GM19438 (cell line): ENCODE data around the gene RARA.
"Not testable (repeated sequence)": the region's sequence is repeated elsewhere in the genome, so short reads cannot be mapped to it uniquely, and the experiment has no call there.

Experiments used
- ATAC-seq: cut with Tn5 transposase; IDR thresholded peaks from one replicate; pipeline ENCODE4 v1.9.1; 2021; ENCODE audit warnings: low read depth; ENCODE audit not compliant: unreplicated experiment

RARA gene

DNA sequence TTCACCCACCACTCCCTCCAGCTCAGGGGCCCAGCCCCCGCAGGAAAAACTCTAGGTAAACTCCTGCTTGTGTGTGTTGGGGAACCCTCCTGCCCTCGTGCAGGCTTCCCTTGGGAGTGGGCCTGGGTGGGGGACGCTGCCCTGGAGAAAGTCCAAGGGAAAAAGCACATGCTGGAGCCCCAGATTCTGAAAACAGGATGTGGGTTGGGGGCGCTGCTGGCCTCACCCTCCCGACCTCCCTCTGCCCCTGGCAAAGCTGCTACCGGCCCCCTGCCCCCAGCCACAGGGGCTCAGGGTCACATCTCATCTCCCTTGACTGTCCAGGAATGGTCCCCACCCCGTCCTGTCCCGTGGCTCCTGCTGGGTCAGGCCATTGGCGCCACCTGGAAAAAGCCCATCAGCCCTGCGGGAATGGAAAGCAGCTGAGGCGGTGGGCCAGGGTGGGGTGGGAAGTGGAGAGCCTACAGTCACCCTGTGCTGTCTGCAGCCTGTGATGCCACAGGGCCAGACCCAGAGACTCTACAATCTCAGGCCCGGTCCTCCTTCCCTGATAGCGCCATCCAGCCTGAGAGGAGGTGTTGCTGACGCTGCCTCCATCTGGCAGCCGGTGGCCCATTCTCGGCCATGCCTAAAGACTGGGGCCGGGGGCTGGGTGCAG is 58.0 kb downstream of the RARA start:
- ATAC-seq, result no peak

DNA sequence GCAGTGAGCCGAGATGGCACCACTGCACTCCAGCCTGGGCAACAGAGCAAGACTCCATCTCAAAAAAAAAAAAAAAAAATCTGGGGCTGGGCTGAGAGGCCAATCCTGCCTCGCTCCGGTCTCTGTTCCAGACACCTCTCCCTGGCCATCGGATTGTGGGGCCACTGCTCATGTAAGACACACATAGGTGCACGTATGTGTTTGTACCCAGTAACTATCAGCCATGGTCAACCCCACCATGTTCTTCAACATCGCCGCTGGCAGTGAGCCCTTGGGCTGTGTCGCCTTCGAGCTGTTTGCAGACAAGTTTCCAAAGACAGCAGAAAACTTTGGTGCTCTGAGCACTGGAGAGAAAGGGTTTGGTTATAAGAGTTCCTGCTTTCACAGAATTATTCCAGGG is 58.7 kb downstream of the RARA start:
- not testable (repeated sequence) for ATAC-seq

DNA sequence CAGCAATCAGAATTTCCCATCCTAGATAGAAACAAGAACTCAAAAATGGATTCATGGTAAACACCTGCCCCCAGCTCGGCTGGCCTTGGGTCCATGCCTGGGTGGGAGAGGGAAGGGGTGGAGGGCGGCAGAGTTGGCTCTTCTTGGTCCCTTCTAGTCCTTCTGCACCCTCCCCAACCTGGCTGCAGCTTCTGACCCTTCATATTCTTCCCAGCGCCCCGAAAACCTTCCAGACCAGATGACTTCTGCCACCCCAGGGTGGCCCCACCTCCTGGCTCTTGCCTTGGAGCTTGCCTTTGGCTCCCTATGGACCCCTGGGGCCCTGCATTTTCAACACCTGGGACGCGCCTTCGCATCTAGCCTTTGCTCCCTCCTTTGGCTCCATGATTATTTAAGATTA is 60.9 kb downstream of the RARA start:
- ATAC-seq, result no peak

DNA sequence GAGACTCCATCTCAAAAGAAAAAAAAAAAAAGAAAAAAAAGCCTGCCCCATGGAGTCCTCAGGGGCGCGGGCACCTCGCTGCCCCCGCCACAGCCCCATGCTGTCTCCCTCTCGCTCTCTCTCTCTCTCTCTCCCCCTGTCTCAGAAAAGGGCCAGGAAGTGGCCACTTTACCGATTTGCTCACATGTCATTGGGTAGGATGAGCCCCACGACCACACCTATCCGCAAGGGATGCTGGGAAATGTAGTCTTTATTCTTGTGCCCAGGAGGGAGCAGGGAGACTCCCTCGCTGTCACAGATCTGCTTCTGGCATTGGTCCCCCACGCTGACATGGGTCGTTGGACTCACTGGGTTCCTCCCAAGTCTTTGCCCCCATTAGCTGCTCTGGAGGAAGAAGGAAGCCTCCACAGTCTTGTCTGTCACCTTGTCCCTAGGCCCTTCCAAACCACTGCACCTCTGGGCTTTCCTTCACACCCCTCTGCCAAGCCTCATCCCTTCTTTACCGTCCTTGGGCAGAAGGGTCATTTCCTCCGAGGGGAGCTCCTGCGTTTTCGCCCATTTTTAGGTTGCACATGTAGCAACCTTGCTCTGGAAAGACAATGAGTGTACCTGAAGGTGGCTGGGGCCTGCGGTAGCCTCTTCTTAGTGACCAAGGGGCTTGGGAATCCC is 62.4 kb downstream of the RARA start:
- ATAC-seq, result no peak

DNA sequence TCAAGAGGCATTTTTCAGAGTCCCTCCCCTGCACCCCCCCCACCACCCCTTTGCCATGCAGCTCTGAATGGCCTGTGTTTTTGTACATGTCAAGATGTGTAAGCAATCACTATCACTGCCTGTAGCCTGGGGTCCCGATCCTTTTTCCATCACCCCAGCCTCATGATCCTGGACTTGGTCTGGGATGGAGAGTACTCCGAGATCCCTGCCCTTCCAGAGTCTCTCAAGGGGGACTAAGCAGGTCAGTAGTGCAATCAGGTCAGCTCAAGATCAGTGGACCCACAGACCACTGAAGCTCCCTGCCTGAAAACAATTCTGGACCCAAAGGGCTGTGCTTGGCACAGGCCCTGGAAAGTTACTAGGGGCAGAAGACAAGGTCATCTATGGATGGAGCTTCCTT is 63.1 kb downstream of the RARA start:
- no peak for ATAC-seq

DNA sequence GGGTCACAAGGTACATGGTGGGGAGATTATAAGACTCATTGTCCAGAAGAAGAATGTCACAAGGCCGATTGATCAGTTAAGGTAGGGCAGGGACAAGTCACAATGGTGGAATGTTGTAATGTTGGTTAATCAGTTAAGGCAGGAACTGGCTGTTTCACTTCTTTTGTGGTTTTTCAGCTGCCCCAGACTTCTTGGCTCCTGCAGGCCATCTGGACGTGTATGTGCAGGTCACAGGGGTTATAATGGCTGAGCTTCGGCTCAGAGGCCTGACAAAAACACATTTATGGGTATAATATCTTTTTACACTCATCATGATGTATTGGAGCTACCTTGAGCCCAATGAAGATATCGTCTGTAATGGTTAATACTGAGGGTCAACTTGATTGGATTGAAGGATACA is 63.7 kb downstream of the RARA start:
- not testable (repeated sequence) for ATAC-seq

DNA sequence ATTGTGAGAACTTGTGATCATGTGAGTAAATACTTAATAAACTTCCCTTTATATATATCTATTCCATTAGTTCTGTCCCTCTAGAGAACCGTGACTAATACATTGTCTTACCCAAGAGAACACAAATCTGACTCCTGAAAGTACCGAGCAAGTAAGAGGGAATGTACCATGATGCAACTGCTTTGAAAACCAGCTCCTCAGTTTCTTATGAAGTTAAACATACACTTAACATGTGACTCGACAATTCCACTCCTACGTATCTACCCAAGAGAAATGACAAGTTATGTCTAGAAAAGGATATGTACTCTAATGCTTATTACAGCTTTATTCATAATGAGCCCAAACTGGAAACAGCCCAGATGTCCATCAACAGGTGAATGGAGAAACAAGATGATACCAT is 64.3 kb downstream of the RARA start:
- ATAC-seq, result no peak

DNA sequence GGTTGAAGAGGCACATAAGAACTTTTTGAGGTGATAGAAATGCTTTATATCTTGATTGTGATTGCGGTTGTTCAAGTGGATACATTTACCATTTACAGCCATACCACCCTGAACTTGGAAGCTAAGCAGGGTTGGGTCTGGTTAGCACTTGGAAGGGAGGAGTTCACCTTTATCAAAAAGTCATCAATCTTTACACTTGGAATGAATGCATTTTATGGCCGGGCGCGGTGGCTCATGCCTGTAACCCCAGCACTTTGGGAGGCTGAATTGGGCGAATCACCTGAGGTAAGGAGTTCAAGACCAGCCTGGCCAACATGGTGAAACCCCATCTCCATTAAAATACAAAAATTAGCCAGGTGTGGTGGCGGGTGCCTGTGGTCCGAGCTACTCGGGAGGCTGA is 65.0 kb downstream of the RARA start:
- ATAC-seq, result no peak

DNA sequence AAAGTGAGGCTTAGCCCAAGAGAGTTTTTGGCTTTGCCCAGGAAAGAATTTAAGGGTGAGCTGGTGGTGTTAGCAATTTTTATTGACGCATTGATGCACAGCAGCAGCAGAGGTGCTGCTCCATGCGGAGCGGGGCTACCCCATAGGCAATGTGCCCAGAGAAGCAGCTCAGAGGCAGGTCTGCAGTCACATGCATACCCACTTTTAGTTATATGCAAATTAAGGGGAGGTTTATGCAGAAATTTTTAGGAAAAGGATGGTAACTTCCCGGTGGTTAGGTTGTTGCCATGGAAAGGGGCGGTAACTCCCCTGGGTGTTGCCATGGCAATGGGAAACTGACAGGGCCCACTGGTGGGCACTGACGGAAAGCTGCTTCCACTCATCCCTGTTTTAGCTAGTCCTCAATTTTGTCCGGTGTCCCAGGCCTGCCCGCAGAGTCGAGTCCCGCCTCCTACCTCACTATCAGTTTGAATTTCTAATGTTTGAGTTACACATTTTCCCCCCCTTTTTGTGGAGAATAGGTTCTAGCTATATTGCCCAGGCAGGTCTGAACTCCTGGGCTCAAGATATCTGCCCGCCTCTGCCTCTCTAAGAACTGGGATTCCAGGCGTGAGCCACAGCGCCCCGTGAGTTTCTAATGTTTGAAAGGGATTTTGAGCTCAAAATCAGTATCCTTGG is 66.0 kb downstream of the RARA start:
- ATAC-seq, result no peak

DNA sequence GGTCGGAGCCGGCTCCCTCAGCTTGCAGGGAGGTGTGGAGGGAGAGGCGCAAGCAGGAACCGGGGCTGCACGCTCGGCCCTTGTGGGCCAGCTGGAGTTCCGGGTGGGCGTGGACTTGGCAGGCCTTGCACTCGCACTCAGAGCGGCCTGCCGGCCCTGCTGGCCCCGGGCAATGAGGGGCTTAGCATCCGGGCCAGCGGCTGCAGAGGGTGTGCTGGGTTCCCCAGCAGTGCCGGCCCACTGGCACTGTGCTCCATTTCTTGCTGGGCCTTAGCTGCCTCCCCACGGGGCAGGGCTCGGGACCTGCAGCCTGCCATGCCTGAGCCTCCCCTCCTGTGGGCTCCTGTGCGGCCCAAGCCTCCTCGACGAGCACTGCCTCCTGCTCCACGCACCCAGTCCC is 66.8 kb downstream of the RARA start:
- not testable (repeated sequence) for ATAC-seq

DNA sequence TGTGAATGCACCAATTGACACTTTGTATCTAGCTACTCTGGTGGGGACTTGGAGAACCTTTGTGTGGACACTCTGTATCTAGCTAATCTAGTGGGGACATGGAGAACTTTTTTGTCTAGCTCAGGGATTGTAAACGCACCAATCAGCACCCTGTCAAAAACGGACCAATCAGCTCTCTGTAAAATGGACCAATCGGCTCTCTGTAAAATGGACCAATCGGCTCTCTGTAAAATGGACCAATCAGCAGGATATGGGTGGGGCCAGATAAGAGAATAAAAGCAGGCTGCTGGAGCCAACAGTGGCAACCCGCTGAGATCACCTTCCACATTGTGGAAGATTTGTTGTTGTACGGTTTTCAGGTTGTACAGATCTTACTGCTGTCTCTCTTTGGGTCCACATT is 67.6 kb downstream of the RARA start:
- ATAC-seq, result not testable (repeated sequence)

DNA sequence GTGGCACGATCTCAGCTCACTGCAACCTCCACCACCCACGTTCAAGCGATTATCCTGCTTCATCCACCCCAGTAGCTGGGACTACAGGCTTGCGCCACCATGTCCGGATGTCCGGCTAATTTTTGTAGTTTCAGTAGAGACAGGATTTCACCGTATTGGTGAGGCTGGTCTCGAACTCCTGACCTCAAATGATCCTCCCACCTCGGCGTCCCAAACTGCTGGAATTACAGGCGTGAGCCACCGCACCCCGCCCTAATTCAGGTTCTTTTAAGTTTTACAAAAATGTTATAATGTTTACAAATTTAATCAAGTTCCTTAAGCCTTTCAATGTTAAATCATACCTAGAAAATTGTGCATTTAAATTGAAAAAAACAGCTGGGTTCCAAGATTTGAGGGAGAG is 68.9 kb downstream of the RARA start:
- ATAC-seq, result no peak

DNA sequence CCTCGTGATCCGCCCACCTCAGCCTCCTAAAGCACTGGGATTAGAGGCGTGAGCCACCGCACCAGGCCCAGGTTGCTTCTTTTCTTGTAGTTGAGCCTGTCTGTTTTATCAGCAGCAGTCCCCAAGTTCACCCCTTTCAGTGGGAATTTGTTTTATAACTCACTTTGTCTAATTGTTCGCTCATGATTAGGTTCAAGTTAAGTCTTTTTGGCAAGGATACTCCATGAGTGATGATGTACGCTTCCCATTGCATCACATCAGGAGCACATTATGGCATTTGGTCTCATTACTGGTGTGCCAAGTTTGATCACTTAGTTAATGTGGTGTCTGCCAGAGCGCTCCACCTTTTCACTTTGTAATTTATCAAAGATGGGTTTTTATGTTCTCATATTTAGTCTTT is 70.0 kb downstream of the RARA start:
- ATAC-seq, result no peak

DNA sequence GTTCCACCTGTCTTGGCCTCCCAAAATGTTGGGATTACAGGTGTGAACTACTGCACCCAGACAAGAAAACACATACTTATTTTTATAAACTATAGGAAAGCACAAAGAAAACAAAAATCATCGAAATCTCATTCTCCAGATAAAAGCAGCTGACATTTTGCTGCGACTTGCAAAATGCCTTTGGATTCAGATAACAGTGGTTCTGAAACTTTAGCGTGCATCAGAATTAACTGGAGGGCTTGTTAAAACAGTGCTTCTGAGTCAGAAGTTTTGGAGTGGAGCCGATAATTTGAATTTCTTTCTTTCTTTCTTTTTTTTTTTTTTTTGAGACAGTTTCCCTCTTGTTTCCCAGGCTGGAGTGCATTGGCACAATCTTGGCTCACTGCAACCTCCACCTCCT is 73.3 kb downstream of the RARA start:
- no peak for ATAC-seq

DNA sequence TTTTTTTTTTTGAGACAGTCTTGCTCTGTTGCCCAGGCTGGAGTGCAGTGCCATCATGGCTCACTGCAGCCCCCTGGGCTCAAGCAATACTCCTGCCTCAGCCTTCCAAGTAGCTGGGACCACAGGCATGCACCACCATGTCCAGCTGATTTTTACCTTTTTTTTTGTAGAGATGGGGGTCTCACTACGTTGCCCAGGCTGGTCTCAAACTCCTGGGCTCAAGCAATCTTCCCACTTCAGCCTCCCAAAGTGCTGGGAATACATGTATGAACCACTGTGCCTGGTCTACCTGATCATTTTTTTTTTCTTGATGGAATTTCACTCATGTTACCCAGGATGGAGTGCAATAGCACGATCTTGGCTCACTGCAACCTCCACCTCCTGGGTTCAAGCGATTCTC is 77.6 kb downstream of the RARA start:
- ATAC-seq, result not testable (repeated sequence)

DNA sequence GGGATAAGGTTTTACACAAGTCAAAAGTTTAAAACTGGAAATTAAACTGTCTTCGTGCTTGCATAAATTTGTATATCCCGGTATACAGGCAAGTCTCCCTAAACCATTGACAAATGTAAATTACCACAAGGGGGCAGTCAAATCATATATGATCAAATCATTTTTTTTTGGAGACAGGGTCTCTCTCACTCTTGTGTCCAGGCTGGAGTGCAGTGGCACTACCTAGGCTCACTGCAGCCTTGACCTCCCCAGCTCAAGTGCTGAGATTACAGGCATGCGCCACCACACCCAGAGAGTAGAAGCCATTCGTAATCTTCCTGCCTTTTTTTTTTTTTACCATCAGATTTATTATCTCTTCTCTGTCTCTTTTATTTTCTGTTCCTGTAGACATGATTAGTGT is 90.2 kb downstream of the RARA start:
- ATAC-seq, result no peak

DNA sequence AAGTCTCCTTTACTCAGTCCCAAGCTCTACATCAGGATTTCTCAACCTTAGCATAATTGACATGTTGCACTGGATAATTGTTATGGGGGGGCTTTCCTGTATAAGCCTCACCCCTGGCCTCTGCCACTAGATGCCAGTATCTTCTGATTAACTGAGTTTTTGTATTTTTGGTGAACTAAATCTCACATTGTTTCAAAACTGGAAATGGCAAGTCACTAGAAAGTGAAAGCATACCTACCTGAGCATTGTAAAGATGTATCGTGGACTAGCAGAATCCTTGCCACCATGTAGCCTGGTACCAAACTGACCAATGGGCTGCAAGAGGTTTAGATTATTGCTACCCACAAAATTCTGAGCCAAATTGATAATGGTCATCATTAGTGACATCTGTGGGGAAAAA is 93.7 kb downstream of the RARA start:
- ATAC-seq, result no peak

DNA sequence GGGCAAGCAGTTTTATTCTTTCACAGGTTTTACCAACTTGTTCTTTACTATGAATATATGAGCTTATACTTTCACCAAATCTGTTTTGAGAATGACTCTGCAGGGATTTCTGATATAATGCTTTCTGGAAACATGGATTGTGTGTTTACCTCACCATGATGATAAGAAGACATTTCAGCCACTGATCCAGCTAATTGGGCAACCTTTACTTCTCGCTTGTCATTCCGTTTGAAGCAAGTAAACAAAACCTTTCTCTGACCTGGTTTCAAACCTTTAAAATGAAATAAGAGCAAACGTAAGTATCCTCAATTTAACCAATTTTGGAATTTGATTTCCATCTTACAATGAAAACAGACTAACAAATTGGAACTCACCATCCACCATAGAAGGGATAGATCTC is 95.0 kb downstream of the RARA start:
- no peak for ATAC-seq
